Muscle of back (tissue), 11 donors: ENCODE results near the gene POTEF. TPM values are rescaled to one million over a fixed set of nuclear protein-coding genes. Genes with fewer than 3 reads are reported as not detected.
"Not testable (repeated sequence)": the region's sequence is repeated elsewhere in the genome, so short reads cannot be mapped to it uniquely, and the experiment has no call there.

Experiments used
- DNase-seq, 3 donors: peaks; one replicate each; pipeline versions ENCODE4 v3.0.0 to v3.0.0-alpha.2; 2013
- polyA plus RNA-seq, 10 donors: library from polyadenylated mRNA; unstranded; fragments of 120-200 nt; gene quantifications; one replicate each; pipeline ENCODE4 v1.2.1, GENCODE V29; 2013; ENCODE audit not compliant: insufficient read length in 10 of 10

POTEF gene
- polyA plus RNA-seq, 10 donors = 0.08 to 0.20 (median 0.12) TPM; not detected in 5

DNA sequence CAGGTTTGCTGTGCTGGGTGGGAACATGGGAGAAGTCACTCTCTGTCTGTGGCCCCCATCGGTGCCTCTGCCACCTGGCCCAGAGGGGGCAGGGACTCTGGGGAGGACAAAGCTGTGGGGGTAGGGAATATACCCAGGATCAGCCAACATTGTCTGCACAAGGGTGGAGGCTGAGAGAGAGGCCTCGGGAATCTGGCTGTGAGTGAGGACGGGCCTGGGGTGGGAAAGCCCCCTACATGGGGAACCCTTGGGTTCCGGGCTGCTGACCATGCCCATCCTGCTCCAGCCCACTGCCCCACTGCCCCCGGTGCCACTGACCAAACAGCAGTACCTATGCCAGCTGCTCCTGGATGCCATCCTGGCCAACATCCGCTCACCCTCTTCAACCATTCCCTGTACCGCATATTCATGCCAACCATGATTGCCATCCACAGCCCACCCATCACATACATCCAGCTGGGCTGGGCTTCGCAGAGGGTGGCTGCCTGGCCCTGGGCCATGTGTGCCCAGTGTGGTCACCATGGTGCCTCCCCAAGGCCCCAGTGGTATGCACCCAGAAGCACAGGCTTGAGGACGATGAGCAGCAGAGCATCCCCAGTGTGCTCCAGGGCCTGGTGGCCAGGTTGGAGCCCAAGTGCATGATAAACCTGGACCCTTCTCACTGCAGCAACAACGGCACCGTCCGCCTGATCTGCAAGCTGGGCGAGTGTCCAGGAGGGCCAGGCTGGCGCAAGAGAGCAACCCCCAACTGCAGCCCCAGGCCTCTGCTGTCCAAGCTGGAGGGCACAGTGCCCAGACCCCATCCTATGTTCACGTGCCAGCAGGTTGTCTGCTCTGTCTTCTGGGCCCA lies 6.9 kb upstream of the POTEF start:
- DNase-seq = no peak

DNA sequence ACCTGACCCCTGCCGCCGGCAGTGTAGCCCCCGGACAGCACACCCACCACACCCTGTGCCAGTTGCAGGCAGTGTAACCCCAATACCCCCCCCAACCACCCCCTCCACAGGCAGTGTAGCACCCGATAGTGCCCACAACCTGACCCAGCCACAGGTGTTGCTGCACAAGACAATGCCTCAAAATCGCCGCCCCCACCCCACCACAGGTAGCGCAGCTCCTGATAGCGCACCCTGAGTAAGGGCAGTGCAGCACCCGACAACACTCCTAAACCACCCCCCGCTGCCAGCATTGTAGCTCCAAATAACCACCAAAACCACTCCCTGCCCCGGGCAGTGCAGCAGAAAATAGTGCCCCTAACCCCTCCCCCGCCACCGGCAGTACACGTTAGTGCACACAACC lies 558 bp downstream of the POTEF start:
- not testable (repeated sequence) for DNase-seq

GRCh38 chr2:130127726-130128125 lies 1.3 kb downstream of the POTEF start:
- not testable (repeated sequence) for DNase-seq

DNA sequence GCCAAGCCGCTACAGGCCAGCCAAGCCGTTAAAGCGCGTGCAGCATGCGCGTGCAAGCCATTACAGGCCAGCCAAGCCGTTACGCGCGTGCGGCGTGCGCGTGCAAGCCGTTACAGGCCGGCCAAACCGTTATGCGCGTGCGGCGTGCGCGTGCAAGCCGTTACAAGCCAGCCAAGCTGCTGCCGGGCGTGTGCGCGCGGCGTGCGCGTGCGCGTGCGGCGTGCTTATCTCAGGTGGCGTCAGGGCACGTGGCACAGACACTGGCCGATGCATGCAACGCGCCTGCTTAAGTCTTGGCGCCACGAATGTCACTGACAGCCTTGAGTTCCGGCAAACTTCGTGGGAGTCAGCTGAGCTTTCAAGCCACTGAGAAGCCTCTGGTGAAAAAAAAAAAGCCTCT lies 8.1 kb downstream of the POTEF start:
- not testable (repeated sequence) for DNase-seq

- not testable (repeated sequence) for DNase-seq
These were observed 26.2 kb downstream of the POTEF start for GRCh38 chr2:130102597-130103363.

DNA sequence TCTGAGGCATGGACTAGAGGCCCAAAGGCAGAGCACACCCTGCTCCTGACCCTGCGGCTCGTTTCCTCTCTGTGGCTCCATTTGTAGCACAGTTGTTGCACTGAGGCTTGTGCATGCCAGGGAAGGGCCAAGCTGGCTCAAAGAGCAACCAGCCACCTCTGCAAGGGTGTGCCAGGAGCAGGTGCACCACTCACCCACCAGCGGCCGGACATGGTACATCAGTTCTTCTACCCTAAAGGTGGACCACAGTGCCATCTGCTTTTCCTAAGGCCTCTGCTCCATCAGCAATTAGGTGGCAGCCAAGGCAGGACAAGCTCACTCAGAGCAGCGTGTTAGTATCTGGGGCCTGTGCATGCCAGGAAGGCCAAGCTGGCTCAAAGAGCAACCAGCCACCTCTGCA lies 66.4 kb downstream of the POTEF start:
- DNase-seq = not testable (repeated sequence)

DNA sequence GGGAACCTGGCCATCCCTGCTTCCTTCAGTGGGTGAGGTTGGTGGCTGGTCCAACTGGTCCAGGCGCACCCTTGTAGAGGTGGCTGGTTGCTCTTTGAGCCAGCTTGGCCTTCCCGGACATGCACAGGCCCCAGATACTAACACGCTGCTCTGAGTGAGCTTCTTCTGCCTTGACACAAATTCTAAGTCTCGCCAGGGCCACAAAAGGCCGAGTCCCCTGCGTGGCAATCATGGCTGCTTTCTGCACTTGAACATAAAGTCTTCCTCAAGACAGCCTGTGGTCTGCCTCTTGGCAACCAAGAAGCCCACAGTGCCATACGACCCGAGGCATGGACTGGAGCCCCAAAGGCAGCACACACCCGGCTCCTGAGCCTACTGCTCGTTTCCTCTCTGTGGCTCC lies 69.0 kb downstream of the POTEF start:
- not testable (repeated sequence) for DNase-seq

- not testable (repeated sequence) for DNase-seq
These were observed 72.7 kb downstream of the POTEF start for GRCh38 chr2:130056336-130056735.

DNA sequence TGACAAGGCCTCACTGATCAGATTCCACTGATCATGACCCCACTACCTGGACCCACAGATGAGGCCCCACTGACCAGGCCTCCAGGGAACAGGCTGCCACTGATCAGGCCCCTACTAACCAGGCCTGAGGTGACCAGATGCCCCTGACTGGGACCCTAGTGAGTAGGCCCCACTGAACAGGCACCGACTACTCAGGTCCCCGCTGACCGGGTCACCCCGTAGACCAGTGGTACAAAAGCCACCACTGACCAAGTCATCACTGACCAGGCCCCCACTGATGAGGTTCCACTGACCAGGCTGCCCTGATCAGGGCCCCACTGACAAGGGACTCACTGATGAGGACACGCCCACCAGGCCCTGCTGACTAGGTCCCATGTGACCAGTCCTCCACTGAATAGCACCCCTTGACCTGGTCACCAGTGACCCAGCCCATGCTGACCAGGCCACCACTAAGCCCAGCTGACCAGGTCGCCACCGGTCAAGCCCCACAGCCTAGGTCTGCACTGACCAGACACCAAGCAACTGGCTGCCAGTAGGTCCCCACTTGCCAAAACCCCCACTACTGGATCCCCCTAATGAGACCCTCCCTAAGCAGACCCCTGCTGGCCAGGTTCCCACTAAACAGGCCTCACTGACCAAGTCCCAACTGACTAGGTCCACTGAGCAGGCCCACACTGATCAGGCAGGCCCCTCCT lies 75.7 kb downstream of the POTEF start:
- DNase-seq = not testable (repeated sequence)

GRCh38 chr2:130052376-130052775 lies 76.6 kb downstream of the POTEF start:
- not testable (repeated sequence) for DNase-seq

DNA sequence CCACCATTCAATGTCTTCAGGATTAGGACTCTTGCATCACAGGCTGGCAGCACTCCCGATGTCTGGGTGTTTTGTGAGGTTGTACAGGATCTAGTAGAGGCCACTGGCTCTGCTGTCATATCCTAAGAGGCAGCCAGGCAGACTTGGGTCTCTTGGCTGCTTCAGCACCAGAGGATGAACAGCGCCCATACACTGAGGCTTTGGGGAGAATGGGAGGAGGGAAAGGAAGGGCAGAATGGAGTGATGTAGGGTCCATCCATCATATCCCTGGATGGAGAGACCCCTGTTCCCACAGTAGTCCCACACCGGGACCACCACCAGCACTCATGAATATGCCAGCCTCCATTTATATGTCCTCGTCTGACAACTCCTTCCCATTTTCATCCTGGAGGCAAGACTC lies 80.6 kb downstream of the POTEF start:
- not testable (repeated sequence) for DNase-seq

DNA sequence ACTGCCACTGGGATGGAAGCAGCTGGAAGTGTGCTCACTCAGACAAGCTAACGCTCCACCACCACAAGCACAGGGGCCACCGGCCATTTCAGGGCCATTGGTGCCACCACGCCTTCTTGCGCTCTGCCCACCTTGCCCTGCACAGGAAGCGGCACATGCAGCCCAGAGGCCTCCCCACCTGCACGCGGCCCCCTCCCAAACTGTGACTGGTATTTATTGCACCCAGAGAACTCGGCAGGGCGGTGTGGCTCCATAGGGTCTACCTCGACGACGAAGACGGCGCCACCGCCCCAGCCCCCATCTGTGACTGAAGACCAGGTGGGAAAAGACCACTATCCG lies 90.8 kb downstream of the POTEF start:
- not testable (repeated sequence) for DNase-seq

DNA sequence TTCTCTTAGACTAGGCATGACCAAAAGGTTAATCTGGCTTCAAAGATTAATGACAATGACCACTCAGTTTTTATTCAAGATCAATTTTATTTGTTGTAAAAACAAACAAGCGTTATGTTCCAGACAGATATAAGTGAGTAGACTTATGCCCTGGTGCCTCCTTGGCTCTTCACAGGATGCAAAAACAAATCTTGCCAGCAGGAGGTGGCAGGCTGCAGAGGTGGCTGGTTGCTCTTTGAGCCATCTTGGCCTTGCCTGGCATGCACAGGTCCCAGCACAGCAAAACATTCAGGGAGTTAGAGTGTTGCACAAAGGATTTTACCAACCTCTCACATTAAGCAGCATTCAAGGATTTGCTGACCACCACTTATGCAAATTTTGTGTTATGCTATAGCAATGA lies 103.1 kb downstream of the POTEF start:
- not testable (repeated sequence) for DNase-seq

Other genes starting within 250 kb of the POTEF start
- gene RAB6C, start 149.6 kb downstream of the POTEF start, polyA plus RNA-seq = 1 to 10 TPM in 1 of 10 donors, under 1 TPM in 6, not detected in 3; 0.20 to 1.0 (median 0.33) TPM
- gene CCDC74B, start 15.9 kb upstream of the POTEF start, polyA plus RNA-seq = 1 to 10 TPM in 7 of 10 donors, under 1 TPM in 3; 0.59 to 3.0 (median 1.7) TPM
- gene SMPD4, start 52.4 kb upstream of the POTEF start, polyA plus RNA-seq = 10 to 100 TPM; 30.2 to 47.5 (median 36.6) TPM
- 100 to 1,000 TPM in 6 of 10 donors, 10 to 100 TPM in 4; 67.7 to 194 (median 110) TPM for gene MZT2B, start 53.0 kb upstream of the POTEF start, polyA plus RNA-seq
- under 1 TPM in 3 of 10 donors, not detected in 7; 0.15 to 0.27 (median 0.24) TPM for gene TUBA3E, start 69.2 kb upstream of the POTEF start, polyA plus RNA-seq
- gene IMP4, start 213.7 kb upstream of the POTEF start, polyA plus RNA-seq = 10 to 100 TPM; 32.4 to 44.7 (median 39.6) TPM
- gene PTPN18, start 226.8 kb upstream of the POTEF start, polyA plus RNA-seq = 10 to 100 TPM; 13.7 to 29.8 (median 18.0) TPM